ENCODE data around the gene MEGF6.

MEGF6 gene

GRCh38 chr1:3442901-3443300 is 168.4 kb downstream of the MEGF6 start:
- Histone ChIP-seq H3K4me1 (ENCODE audit: insufficient read depth, poor library complexity, severe bottlenecking) (no peaks in the 10 kb centered on the region), H3K27ac (ENCODE audit: poor library complexity, severe bottlenecking) (no peak overlapping the region), H3K27me3 (ENCODE audit: insufficient read depth, poor library complexity, severe bottlenecking) (peaks cover 18% of the 10 kb centered on the region), H3K4me3 (ENCODE audit: severe bottlenecking) (no peak overlapping the region), H3K36me3 (ENCODE audit: low read depth) (no peaks in the 10 kb centered on the region), H3K9me3 (ENCODE audit: severe bottlenecking) (no peaks in the 10 kb centered on the region)
- no peak for ATAC-seq (ENCODE audit: low read depth)
- TF ChIP-seq CTCF (IDR thresholded peaks at IDR 0.05; ENCODE audit: poor library complexity, severe bottlenecking), result no peak
- DNase-seq (ENCODE audit: low spot score), result no peak

GRCh38 chr1:3442331-3442730 is 169.0 kb downstream of the MEGF6 start:
- no peaks in the 10 kb centered on the region for H3K4me1 ChIP-seq (ENCODE audit: insufficient read depth, poor library complexity, severe bottlenecking)
- no peak overlapping the region for H3K27ac ChIP-seq (ENCODE audit: poor library complexity, severe bottlenecking)
- H3K4me3 ChIP-seq (ENCODE audit: severe bottlenecking), result no peak overlapping the region
- ATAC-seq (ENCODE audit: low read depth) (no peak), DNase-seq (ENCODE audit: low spot score) (no peak)
- no peaks in the 10 kb centered on the region for H3K36me3 ChIP-seq (ENCODE audit: low read depth)
- TF ChIP-seq CTCF (IDR thresholded peaks at IDR 0.05; ENCODE audit: poor library complexity, severe bottlenecking), result no peak
- no peaks in the 10 kb centered on the region for H3K9me3 ChIP-seq (ENCODE audit: severe bottlenecking)
- peaks cover 18% of the 10 kb centered on the region for H3K27me3 ChIP-seq (ENCODE audit: insufficient read depth, poor library complexity, severe bottlenecking)

GRCh38 chr1:3441880-3442279 is 169.4 kb downstream of the MEGF6 start:
- H3K27me3 ChIP-seq (ENCODE audit: insufficient read depth, poor library complexity, severe bottlenecking), result peaks cover 18% of the 10 kb centered on the region
- H3K4me1 ChIP-seq (ENCODE audit: insufficient read depth, poor library complexity, severe bottlenecking), result no peaks in the 10 kb centered on the region
- ATAC-seq (ENCODE audit: low read depth) (no peak), DNase-seq (ENCODE audit: low spot score) (no peak)
- H3K36me3 ChIP-seq (ENCODE audit: low read depth), result no peaks in the 10 kb centered on the region
- H3K9me3 ChIP-seq (ENCODE audit: severe bottlenecking), result no peaks in the 10 kb centered on the region
- no peak overlapping the region for H3K27ac ChIP-seq (ENCODE audit: poor library complexity, severe bottlenecking)
- TF ChIP-seq CTCF (IDR thresholded peaks at IDR 0.05; ENCODE audit: poor library complexity, severe bottlenecking), result no peak
- no peak overlapping the region for H3K4me3 ChIP-seq (ENCODE audit: severe bottlenecking)

GRCh38 chr1:3441410-3441847 is 169.9 kb downstream of the MEGF6 start:
- Histone ChIP-seq H3K4me3 (ENCODE audit: severe bottlenecking) (no peak overlapping the region), H3K36me3 (ENCODE audit: low read depth) (no peaks in the 10 kb centered on the region), H3K9me3 (ENCODE audit: severe bottlenecking) (no peaks in the 10 kb centered on the region), H3K27ac (ENCODE audit: poor library complexity, severe bottlenecking) (no peak overlapping the region), H3K27me3 (ENCODE audit: insufficient read depth, poor library complexity, severe bottlenecking) (peaks cover 18% of the 10 kb centered on the region), H3K4me1 (ENCODE audit: insufficient read depth, poor library complexity, severe bottlenecking) (no peaks in the 10 kb centered on the region)
- DNase-seq (ENCODE audit: low spot score) (no peak), ATAC-seq (ENCODE audit: low read depth) (no peak)
- TF ChIP-seq CTCF (IDR thresholded peaks at IDR 0.05; ENCODE audit: poor library complexity, severe bottlenecking), result no peak

GRCh38 chr1:3440711-3441409 is 170.4 kb downstream of the MEGF6 start:
- Histone ChIP-seq H3K27me3 (ENCODE audit: insufficient read depth, poor library complexity, severe bottlenecking) (peaks cover 18% of the 10 kb centered on the region), H3K9me3 (ENCODE audit: severe bottlenecking) (no peaks in the 10 kb centered on the region), H3K27ac (ENCODE audit: poor library complexity, severe bottlenecking) (no peak overlapping the region), H3K4me3 (ENCODE audit: severe bottlenecking) (no peak overlapping the region), H3K36me3 (ENCODE audit: low read depth) (no peaks in the 10 kb centered on the region), H3K4me1 (ENCODE audit: insufficient read depth, poor library complexity, severe bottlenecking) (no peaks in the 10 kb centered on the region)
- no peak for TF ChIP-seq CTCF (IDR thresholded peaks at IDR 0.05; ENCODE audit: poor library complexity, severe bottlenecking)
- ATAC-seq (ENCODE audit: low read depth) (no peak), DNase-seq (ENCODE audit: low spot score) (no peak)
